ENCODE results near the gene CHST6. TPM values are rescaled to one million over a fixed set of nuclear protein-coding genes. Genes with fewer than 3 reads are reported as not detected.

Gene CHST6
- total and polyA plus RNA-seq, 2 donors (not counting 1 experiment from before 2014, with no cell fraction given), result 0.17 TPM; not detected in 1

DNA sequence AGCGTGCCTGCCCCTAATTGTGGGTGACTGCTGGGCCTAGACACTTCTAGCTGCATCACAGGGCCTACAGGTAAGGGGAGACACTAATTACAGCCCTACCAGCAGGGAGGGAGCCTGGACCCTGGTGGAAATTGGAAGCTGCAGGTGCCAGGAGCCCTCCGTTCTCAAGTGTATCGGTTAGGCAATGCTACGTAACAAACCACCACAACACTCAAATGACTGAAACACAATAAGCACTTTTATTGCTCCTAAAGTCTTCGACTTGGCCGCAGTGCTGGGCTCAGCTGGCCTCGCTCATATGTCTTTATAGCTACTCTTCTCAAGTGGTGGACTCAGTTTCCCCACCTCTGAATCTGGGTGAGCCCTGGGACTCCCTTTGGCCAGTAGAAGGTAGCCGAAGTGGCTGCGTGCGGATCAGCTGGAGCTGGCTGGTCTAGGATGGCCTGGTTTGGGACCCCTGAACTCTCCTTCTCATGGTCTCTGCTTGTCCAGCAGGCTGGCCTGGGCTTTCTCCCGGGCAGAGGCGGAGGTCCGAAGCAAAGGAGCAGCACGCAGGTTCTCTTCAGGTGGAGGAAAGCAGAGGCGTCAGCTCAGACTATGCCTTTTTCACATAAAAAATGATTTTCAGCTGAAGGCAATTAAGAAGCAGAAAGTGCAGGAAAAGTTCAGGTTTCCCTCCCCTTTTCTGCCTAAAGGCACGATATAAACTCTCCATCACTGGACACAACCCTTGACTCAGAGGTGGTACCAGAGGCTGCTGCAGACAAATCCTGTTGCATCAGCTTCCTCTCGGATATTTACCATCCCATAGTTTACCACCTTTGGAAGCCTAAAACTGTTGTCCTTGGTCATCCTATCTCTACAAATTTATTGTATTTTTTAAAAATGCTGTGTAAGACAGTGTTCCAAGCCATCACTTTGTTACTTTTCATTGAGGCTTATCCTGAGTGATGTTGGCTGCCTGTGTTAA, 22.0 kb downstream of the CHST6 start:
- Histone ChIP-seq H2AFZ (ENCODE audit: insufficient read depth, low read depth, low read length, poor library complexity, severe bottlenecking) (no peak overlapping the region), H3K27me3 (replicated peaks in 1 of 4; ENCODE audit: control extremely low read depth in 1 of 4, control insufficient read depth in 3 of 4, insufficient read depth in 4 of 4, low read length in 3 of 4) (no peaks in the 10 kb centered on the region), H3K36me3 (replicated peaks in 1 of 2; ENCODE audit: control extremely low read depth in 1 of 2, control insufficient read depth in 1 of 2, extremely low read depth in 1 of 2, insufficient read depth in 2 of 2, low read length in 1 of 2) (no peaks in the 10 kb centered on the region), H3K4me1 (ENCODE audit: control insufficient read depth in 2 of 2, insufficient read depth in 2 of 2, low read length in 2 of 2) (peaks cover 0 to 8% of the 10 kb centered on the region in 2 donors), H3K9ac (ENCODE audit: low read length) (no peak overlapping the region), H4K20me1 (ENCODE audit: control insufficient read depth, insufficient read depth, low read length, poor library complexity, severe bottlenecking) (no peaks in the 10 kb centered on the region), H3K9me3 (ENCODE audit: control extremely low read depth in 1 of 3, control insufficient read depth in 2 of 3, insufficient read depth in 1 of 3, low read length in 2 of 3) (peaks cover 0 to 5% (median 0%) of the 10 kb centered on the region in 3 donors), H3K79me2 (ENCODE audit: control insufficient read depth, insufficient read depth, low read length) (no peaks in the 10 kb centered on the region), H3K4me3 (ENCODE audit: control extremely low read depth in 1 of 5, extremely low read depth in 1 of 5, insufficient read depth in 1 of 5, low read depth in 2 of 5, low read length in 4 of 5) (no peak overlapping the region), H3K27ac (ENCODE audit: low read length in 2 of 2) (no peak overlapping the region), H3K4me2 (replicated peaks; ENCODE audit: low read depth, low read length, poor library complexity, severe bottlenecking) (no peak overlapping the region)
- peaks cover 6% of the 10 kb centered on the region for H3K27me3 Mint-ChIP-seq
- DNase-seq (no peak), ATAC-seq (ENCODE audit: low read depth) (no peak)
- no peak overlapping the region for H3K27ac Mint-ChIP-seq
- no peaks in the 10 kb centered on the region for H3K9me3 Mint-ChIP-seq (ENCODE audit: insufficient read depth)
- no peak for TF ChIP-seq EZH2 (IDR thresholded peaks at IDR 0.05; ENCODE audit: borderline replicate concordance, insufficient read depth, low read depth, low read length, poor library complexity, severe bottlenecking)
- TF ChIP-seq, protein P1, sequence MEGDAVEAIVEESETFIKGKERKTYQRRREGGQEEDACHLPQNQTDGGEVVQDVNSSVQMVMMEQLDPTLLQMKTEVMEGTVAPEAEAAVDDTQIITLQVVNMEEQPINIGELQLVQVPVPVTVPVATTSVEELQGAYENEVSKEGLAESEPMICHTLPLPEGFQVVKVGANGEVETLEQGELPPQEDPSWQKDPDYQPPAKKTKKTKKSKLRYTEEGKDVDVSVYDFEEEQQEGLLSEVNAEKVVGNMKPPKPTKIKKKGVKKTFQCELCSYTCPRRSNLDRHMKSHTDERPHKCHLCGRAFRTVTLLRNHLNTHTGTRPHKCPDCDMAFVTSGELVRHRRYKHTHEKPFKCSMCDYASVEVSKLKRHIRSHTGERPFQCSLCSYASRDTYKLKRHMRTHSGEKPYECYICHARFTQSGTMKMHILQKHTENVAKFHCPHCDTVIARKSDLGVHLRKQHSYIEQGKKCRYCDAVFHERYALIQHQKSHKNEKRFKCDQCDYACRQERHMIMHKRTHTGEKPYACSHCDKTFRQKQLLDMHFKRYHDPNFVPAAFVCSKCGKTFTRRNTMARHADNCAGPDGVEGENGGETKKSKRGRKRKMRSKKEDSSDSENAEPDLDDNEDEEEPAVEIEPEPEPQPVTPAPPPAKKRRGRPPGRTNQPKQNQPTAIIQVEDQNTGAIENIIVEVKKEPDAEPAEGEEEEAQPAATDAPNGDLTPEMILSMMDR (IDR thresholded peaks at IDR 0.05), result no peak
- POLR2A ChIA-PET, result interaction anchor here (1.1 kb wide), 1 partner anchor 44 kb away, joined by 3 read pairs; no protein-coding TSS in a partner anchor
- CTCF ChIA-PET, result interaction anchor here (0.7 to 4.9 kb wide), 12 partner anchors 14 to 292 kb away, joined by 3 to 75 read pairs (median 6); partner anchors contain the start of genes ADAT1 and GABARAPL2
- intact Hi-C loops (cut with micrococcal nuclease), result loop anchor here (1.0 kb wide), 2 partner anchors 44 to 150 kb away; partner anchors contain the start of gene ADAT1
- 97% methylated on average over 15 of the region's 17 CpGs for WGBS (ENCODE audit: insufficient coverage)
- H3K4me1 Mint-ChIP-seq, result peaks cover 3% of the 10 kb centered on the region
- no peak overlapping the region for H3K4me3 Mint-ChIP-seq

Measured in B cell (primary cell).